Measurements from ENCODE around the gene MDM1.

Gene MDM1

GRCh38 chr12:68331869-68332727 is at the start of gene MDM1:
MDM1 (minus strand) TSS chr12:68332362; CDS start chr12:68332245, 117 bp downstream.
- peak within 1 kb of the TSS in 19 of 21 experiments; percentile 45 to 84 (median 70) for H3K27ac ChIP-seq
- H3K4me3 ChIP-seq: peak within 1 kb of the TSS; percentile 57 to 86 (median 78)

DNA sequence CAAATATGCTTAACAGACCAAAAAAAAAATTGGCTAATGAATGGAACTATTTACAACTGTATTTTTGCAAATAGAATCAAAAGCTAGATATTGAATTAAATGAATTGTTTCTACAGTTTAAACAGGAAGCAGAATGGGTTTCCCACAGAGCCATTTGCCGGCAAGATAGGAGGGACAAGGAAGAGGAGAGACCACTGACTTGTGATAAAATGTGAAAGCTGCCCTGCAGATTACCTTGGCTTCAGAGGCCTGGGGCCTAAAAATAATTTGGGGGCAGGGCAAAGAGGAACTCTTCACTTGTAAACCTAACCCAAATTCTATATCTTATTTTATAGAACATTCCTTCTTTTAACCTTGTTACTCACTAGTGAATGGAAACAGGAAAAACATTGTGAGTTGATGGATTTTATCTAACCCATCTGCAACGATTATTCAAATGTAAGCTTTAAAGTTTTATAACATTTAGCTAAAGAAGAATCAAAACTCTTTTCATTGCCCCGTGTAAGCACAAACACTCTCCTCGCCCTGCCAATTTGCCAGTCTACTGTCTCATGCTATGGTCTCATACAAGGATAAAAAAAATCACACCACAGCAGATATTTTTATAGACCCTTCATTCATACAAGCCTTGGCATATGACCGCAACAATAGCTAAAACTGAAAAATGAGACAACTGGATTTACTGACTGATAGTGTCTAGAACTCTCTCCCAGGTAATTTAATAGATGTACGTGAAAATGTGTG is 49.5 kb upstream of the MDM1 start:
- Histone ChIP-seq H3K4me3 (no peak overlapping the region), H3K27ac (no peak overlapping the region)

DNA sequence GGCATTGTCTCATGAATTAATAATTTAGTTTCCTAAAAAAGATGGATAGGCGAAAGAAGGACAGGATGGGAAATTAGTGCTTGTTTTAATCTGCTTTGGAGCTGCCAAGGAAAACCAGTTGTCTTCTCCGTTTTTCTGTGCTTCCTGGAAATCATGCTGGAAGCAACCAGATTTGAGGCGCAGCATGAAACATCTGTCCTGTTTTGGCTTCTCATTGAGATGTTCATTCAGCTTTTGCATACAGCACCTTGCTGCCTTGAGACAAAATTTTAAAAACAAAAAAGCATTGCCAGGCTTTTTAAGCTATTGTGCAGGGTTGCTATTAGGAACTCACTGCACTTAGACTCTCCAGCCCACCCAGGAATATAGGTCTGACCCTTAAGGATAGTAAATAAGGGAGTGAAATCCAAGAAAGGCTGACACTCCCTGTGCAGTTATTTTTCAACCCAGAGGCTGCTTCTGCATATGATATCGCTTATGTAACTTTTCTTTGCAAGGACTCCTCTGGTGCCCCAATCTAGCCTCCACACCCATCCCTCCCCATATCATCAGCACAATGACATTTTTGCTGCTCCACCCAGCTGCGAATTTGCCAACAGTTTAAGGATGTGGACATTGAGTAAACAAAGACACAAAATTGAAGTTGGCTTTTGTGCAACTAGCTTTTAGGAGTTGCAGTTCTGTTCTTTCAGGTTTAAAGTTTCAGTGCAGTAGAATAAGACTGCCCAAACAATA is 46.9 kb upstream of the MDM1 start:
- Histone ChIP-seq H3K27ac (peak overlapping the region in 1 of 21 experiments; percentile 18), H3K4me3 (no peak overlapping the region)

GRCh38 chr12:68377881-68378280 is 45.7 kb upstream of the MDM1 start:
- H3K27ac ChIP-seq: no peak overlapping the region
- no peak overlapping the region for H3K4me3 ChIP-seq

DNA sequence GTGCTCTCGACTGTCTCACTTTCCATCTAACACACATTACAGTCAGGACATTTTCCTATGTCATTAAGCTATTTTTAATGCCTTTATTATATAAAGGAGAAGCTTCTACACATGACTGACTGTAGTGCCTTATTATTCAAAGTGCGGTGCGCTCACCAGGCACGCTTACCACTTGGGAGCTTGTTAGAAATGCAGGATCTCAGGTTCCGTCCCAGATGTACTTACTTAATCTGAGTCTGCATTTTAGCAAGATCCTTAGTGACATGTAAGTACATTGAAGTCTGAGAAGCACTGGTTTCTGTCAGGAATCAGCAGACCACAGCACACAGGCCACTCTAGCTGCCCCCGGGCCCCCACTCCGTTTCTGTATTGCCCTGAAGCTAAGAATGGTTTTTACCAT is 44.7 kb upstream of the MDM1 start:
- Histone ChIP-seq H3K27ac (no peak overlapping the region), H3K4me3 (no peak overlapping the region)

GRCh38 chr12:68375756-68376695 is 43.9 kb upstream of the MDM1 start:
- peak overlapping the region in 2 of 21 experiments; percentile 2 to 80 for H3K27ac ChIP-seq
- H3K4me3 ChIP-seq: no peak overlapping the region

DNA sequence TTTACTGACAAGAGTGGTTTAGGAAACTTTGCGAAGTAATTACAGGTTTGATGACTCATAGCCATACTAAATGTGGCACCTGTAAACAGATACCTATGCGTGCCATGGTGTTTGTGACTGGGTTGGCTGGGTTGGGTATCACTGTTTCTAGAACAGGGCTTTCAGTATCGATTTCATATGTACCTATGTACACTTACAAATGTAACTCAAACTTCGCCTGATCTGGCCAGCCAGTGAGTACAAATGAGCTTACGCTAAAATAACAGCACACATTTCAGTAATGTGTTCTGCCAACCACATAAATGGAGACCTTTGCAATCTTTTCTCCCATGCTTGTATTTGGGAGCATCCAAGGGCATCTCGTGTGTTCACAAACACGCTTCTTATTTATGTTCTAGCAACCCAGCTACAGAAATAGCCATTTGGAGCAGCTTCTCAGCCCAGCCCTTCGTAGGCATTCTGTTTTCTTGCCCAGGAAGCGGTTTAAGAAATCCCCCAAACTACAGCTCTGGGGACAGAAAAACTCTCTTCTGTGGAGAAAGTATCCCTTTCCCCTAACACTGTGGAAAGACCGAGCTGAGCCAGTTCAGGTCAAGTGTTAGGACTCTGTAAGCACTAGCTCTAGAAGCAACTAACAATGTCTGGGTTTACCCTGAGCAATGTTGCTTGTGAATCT is 42.3 kb upstream of the MDM1 start:
- H3K27ac ChIP-seq: peak overlapping the region in 12 of 21 experiments; percentile 3 to 80 (median 39)
- H3K4me3 ChIP-seq: no peak overlapping the region

DNA sequence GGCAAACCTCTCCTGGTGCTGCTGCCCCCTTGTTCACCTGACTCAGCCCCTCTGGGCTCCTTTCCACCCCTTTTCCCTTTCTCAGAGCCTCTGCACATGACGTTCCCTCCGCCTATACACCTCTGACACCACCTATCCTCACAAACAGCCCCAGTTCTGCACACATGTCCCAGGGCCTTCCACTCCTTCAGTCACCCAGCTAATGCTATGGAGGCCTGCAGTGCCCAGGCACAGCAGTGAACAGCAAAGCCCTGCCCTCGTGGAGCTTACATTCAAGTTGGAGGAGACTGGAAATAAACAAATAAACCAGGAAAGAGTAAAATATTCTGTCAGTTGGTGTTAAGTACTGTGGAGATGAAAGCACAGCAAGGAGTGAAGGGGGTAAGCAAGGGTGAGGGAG is 38.5 kb upstream of the MDM1 start:
- Histone ChIP-seq H3K4me3 (no peak overlapping the region), H3K27ac (no peak overlapping the region)

DNA sequence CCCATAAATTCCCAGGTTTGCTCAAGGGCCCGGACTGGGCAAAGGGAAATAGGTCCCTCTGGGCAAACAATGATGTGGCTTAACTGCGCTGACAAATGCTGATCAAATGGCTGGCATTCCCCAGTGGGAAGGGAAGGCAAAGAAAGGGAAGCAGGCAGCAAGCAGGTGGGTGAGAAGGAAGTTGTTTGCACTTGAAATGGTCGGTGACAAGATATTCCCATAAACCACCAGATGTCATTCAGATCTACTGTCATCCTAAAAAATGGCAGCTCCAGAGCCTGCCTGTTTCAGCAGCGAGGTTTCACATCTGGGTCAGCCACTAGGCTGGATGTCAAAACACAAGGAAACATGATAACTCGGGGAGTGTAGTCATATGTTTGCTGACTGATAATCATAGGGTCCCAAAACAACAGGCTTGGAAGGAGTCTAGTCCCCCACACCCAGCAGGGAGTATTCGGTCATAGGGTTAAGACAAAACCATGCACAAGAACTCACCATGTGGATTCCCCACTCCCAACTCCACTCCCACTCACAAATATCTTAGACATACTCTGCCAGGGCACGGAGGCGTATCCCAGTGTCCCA is 37.9 kb upstream of the MDM1 start:
- Histone ChIP-seq H3K4me3 (no peak overlapping the region), H3K27ac (no peak overlapping the region)

GRCh38 chr12:68368327-68368726 is 36.2 kb upstream of the MDM1 start:
- Histone ChIP-seq H3K4me3 (no peak overlapping the region), H3K27ac (peak overlapping the region in 3 of 21 experiments; percentile 3 to 34 (median 23))

- Histone ChIP-seq H3K4me3 (no peak overlapping the region), H3K27ac (peak overlapping the region in 4 of 21 experiments; percentile 3 to 45 (median 28))
Observed at GRCh38 chr12:68367903-68368302, 35.7 kb upstream of the MDM1 start.

- Histone ChIP-seq H3K27ac (peak overlapping the region in 3 of 21 experiments; percentile 2 to 79 (median 27)), H3K4me3 (no peak overlapping the region)
Observed at GRCh38 chr12:68367116-68367515, 35.0 kb upstream of the MDM1 start.

- H3K4me3 ChIP-seq: peak overlapping the region; percentile 13 to 31 (median 25)
- H3K27ac ChIP-seq: peak overlapping the region in 20 of 21 experiments; percentile 40 to 98 (median 85)
Observed at GRCh38 chr12:68364893-68365725, 32.9 kb upstream of the MDM1 start.

DNA sequence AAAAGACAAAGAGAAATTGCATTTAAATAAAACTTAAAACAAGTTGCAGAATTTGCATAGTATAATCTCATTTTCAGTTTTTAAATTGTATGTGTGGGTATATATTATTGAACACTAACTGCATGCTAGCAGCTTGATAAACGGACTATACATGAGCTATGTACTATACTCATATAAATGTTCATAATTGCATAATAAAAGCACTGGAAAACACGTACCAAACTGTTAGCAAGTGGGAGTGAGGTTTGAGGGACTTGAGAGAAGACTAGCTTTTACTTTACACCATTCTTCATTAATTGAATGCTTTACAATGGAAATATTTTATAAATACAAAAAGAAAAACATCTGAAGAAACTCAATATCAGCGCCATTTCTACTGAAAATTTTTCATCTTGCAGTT is 32.2 kb upstream of the MDM1 start:
- Histone ChIP-seq H3K4me3 (no peak overlapping the region), H3K27ac (peak overlapping the region in 19 of 21 experiments; percentile 75 to 98 (median 86))

DNA sequence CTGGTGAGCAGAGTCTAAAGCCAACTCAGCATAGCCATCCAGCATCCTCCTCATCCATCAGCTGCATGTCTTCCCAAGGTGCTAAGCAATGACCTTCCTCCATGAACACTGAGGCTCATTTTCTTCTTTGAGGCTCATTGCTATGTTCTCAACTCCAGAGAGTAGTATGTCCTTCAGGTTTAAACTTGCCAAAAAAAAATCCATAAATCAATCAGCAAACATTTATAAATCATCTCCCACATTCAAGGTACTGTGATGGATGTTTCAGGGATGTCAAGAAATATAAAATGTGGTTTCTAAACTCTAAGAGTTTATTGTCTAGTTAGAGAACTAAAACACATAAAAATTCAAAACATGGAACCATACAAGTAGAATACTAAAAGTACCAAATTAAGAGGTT is 29.8 kb upstream of the MDM1 start:
- no peak overlapping the region for H3K4me3 ChIP-seq
- H3K27ac ChIP-seq: no peak overlapping the region

DNA sequence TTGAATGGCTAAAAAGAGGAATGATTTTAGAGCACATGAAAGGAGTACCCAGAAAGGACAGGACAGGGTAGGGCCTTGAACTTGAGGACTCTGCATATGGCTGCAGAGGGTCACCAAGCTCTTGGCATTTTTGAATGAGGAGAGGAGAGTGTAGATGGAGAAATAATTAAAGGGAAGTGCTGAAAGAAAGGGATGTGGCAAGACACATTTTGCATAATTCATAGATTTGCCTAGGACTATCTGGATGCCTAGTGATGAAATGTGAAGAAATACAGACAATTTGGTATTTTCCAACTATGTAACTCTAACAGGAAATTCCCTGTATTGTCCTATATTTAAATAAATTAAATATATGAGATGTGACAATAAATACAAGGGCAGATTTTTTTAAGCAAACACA is 27.5 kb upstream of the MDM1 start:
- Histone ChIP-seq H3K4me3 (no peak overlapping the region), H3K27ac (peak overlapping the region in 4 of 21 experiments; percentile 9 to 50 (median 27))

Measured in skin epidermis (tissue), 12 donors.